Measurements from ENCODE around the gene POP7.

DNA sequence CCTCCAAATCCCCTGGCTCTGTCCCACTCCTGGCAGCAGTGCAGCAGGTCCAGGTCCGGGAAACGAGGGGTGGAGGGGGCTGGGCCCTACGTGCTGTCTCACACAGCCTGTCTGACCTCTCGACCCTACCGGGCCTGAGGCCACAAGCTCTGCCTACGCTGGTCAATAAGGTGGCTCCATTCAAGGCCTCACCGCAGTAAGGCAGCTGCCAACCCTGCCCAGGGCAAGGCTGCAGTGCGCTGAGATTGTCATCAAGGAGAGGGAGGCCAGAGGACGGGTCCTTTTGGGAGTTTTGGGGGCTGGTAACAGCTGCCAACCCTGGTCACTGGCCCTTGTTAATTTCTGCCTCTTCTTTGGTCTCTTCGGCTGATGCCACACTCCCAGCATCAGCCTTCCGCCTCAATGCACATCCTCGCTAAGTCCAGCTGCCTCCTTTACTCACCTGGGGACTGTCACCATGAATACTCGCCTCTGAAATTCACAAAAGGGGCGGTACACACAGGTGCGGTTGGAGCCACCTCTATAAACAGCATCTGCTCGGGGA, 17.9 kb downstream of the POP7 start:
- TF ChIP-seq, protein P1, sequence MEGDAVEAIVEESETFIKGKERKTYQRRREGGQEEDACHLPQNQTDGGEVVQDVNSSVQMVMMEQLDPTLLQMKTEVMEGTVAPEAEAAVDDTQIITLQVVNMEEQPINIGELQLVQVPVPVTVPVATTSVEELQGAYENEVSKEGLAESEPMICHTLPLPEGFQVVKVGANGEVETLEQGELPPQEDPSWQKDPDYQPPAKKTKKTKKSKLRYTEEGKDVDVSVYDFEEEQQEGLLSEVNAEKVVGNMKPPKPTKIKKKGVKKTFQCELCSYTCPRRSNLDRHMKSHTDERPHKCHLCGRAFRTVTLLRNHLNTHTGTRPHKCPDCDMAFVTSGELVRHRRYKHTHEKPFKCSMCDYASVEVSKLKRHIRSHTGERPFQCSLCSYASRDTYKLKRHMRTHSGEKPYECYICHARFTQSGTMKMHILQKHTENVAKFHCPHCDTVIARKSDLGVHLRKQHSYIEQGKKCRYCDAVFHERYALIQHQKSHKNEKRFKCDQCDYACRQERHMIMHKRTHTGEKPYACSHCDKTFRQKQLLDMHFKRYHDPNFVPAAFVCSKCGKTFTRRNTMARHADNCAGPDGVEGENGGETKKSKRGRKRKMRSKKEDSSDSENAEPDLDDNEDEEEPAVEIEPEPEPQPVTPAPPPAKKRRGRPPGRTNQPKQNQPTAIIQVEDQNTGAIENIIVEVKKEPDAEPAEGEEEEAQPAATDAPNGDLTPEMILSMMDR (IDR thresholded peaks at IDR 0.05; ENCODE audit: low read depth, low read length, missing input control) = no peak
- TF ChIP-seq, protein P2, sequence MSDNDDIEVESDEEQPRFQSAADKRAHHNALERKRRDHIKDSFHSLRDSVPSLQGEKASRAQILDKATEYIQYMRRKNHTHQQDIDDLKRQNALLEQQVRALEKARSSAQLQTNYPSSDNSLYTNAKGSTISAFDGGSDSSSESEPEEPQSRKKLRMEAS (IDR thresholded peaks at IDR 0.05) = peak; percentile 94
- no peak for TF ChIP-seq TAF1 (conservative IDR thresholded peaks at IDR 0.05)
- TF ChIP-seq HNF4G (IDR thresholded peaks at IDR 0.05) = no peak
